ENCODE results near the gene OLA1. TPM values are rescaled to one million over a fixed set of nuclear protein-coding genes. Genes with fewer than 3 reads are reported as not detected.

Gene OLA1
- total and polyA plus RNA-seq, 9 of the 15 experiments (the other 6 are each of a cell fraction or from before 2014, with no cell fraction given): 208 to 353 (median 225) TPM

GRCh38 chr2:174198846-174199564, 49.3 kb downstream of the OLA1 start:
- H3K4me1 ChIP-seq (replicated peaks in 1 of 2; ENCODE audit: control insufficient read depth in 2 of 2, insufficient read depth in 2 of 2, low read length in 2 of 2): no peaks in the 10 kb centered on the region; a peak in 1 of 5 replicates
- no peak for TF ChIP-seq ZNF79 (CRISPR knock-in tag; IDR thresholded peaks at IDR 0.05; ENCODE audit: low read depth)
- TF ChIP-seq DMBX1 (CRISPR knock-in tag; IDR thresholded peaks at IDR 0.05; ENCODE audit: borderline replicate concordance): no peak
- TF ChIP-seq ZNF407 (IDR thresholded peaks at IDR 0.05; ENCODE audit: low read depth): no peak
- TF ChIP-seq NFXL1 (CRISPR knock-in tag; IDR thresholded peaks at IDR 0.05): no peak
- no peak for TF ChIP-seq WHSC1 (IDR thresholded peaks at IDR 0.05; ENCODE audit: low read length)
- TF ChIP-seq FOXJ2 (tag; IDR thresholded peaks at IDR 0.05): no peak
- no peak for TF ChIP-seq ZBTB5 (IDR thresholded peaks at IDR 0.05)
- no peak for TF ChIP-seq NR1H2 (CRISPR knock-in tag; IDR thresholded peaks at IDR 0.05)
- no peak for TF ChIP-seq HDAC6 (IDR thresholded peaks at IDR 0.05; ENCODE audit: low read depth, low read length)
- DNase-seq (ENCODE audit: extremely low read depth in 1 of 4, low spot score in 3 of 4): no peak
- no peaks in the 10 kb centered on the region for H3K9me3 ChIP-seq (replicated peaks; ENCODE audit: control insufficient read depth, insufficient read depth, low read depth, low read length)
- H3K27me3 ChIP-seq (ENCODE audit: control insufficient read depth in 2 of 2, insufficient read depth in 2 of 2, low read length in 2 of 2): no peaks in the 10 kb centered on the region
- H3K4me3 ChIP-seq: no peak overlapping the region
- WGBS (ENCODE audit: insufficient coverage, low coverage, missing lambda C conversion rate): 83% methylated on average over 2 of the region's 2 CpGs
- no peak overlapping the region for H3K4me2 ChIP-seq (ENCODE audit: insufficient read depth, low read length)
- no peak overlapping the region for H3K9ac ChIP-seq (ENCODE audit: insufficient read depth in 1 of 2, low read depth in 2 of 2, low read length in 2 of 2)
- in situ Hi-C loops (cut with MboI) (no loop called here), intact Hi-C loops (cut with micrococcal nuclease) (no loop called here)
- H3K9me1 ChIP-seq (ENCODE audit: control insufficient read depth, insufficient read depth, low read length): no peaks in the 10 kb centered on the region
- no peaks in the 10 kb centered on the region for H4K20me1 ChIP-seq (replicated peaks; ENCODE audit: control insufficient read depth, insufficient read depth, low read length)
- H3K27ac ChIP-seq (ENCODE audit: extremely low read depth, low read depth, low read length): no peak overlapping the region
- no peak for ATAC-seq
- H2AFZ ChIP-seq (ENCODE audit: low read depth, low read length): no peak overlapping the region
- BruUV-seq (replicated peaks): no TSS peak
- peaks cover 73% of the 10 kb centered on the region for H3K79me2 ChIP-seq (ENCODE audit: control insufficient read depth, insufficient read depth, low read length)
- ChIA-PET CTCF (ENCODE audit: low intra/inter-chr PET ratio) (no interaction called here), POLR2A (interaction anchor here (1.1 kb wide), 1 partner anchor 9 kb away, joined by 4 read pairs; no protein-coding TSS in a partner anchor)
- H3K36me3 ChIP-seq (ENCODE audit: control insufficient read depth, insufficient read depth, low read length): peaks cover 24% of the 10 kb centered on the region
- no peak for FAIRE-seq

Data from K562 (cell line).